ENCODE measurements around the gene FRG2.
"Not testable (repeated sequence)": the region's sequence is repeated elsewhere in the genome, so short reads cannot be mapped to it uniquely, and the experiment has no call there.

Gene FRG2

GRCh38 chr4:190027156-190027555 lies at the start of gene FRG2:
Gene FRG2, minus strand, starts transcription at chr4:190027256. Its CDS starts 52 bp downstream, at chr4:190027204.
- H3K4me3 ChIP-seq (ENCODE audit: low read depth, low read length); DNase-seq (ENCODE audit: low read depth): not testable (repeated sequence)

- not testable (repeated sequence) for DNase-seq (ENCODE audit: low read depth); H3K4me3 ChIP-seq (ENCODE audit: low read depth, low read length)
These were observed 41.3 kb upstream of the FRG2 start for GRCh38 chr4:190068351-190068750.

GRCh38 chr4:190064805-190065204 lies 37.7 kb upstream of the FRG2 start:
- H3K4me3 ChIP-seq (ENCODE audit: low read depth, low read length); DNase-seq (ENCODE audit: low read depth): not testable (repeated sequence)

GRCh38 chr4:190064342-190064741 lies 37.3 kb upstream of the FRG2 start, which contains the start of gene DBET:
Gene DBET, plus strand, starts transcription at chr4:190064502.
- not testable (repeated sequence) for DNase-seq (ENCODE audit: low read depth)

GRCh38 chr4:190058997-190059396 lies 31.9 kb upstream of the FRG2 start:
- not testable (repeated sequence) for DNase-seq (ENCODE audit: low read depth); H3K4me3 ChIP-seq (ENCODE audit: low read depth, low read length)

More at GRCh38 chr4:190064342-190064741, 37.3 kb upstream of the FRG2 start, which contains the start of gene DBET:
- not testable (repeated sequence) for H3K4me3 ChIP-seq (ENCODE audit: low read depth, low read length)

- not testable (repeated sequence) for DNase-seq (ENCODE audit: low read depth); H3K4me3 ChIP-seq (ENCODE audit: low read depth, low read length)
These were observed 22.6 kb upstream of the FRG2 start for GRCh38 chr4:190049378-190050239.

- DNase-seq (ENCODE audit: low read depth) = not testable (repeated sequence)
These were observed 20.6 kb upstream of the FRG2 start for GRCh38 chr4:190047627-190048026.

GRCh38 chr4:190040873-190041272 lies 13.8 kb upstream of the FRG2 start:
- not testable (repeated sequence) for DNase-seq (ENCODE audit: low read depth); H3K4me3 ChIP-seq (ENCODE audit: low read depth, low read length)

More at GRCh38 chr4:190047627-190048026, 20.6 kb upstream of the FRG2 start:
- H3K4me3 ChIP-seq (ENCODE audit: low read depth, low read length) = not testable (repeated sequence)

GRCh38 chr4:190037704-190038388 lies 10.8 kb upstream of the FRG2 start:
- not testable (repeated sequence) for DNase-seq (ENCODE audit: low read depth)

GRCh38 chr4:190031264-190031663 lies 4.2 kb upstream of the FRG2 start:
- not testable (repeated sequence) for H3K4me3 ChIP-seq (ENCODE audit: low read depth, low read length); DNase-seq (ENCODE audit: low read depth)

More at GRCh38 chr4:190037704-190038388, 10.8 kb upstream of the FRG2 start:
- H3K4me3 ChIP-seq (ENCODE audit: low read depth, low read length) = not testable (repeated sequence)

- H3K4me3 ChIP-seq (ENCODE audit: low read depth, low read length); DNase-seq (ENCODE audit: low read depth): not testable (repeated sequence)
These were observed 4.3 kb downstream of the FRG2 start for GRCh38 chr4:190022614-190023281.

- H3K4me3 ChIP-seq (ENCODE audit: low read depth, low read length); DNase-seq (ENCODE audit: low read depth): not testable (repeated sequence)
These were observed 5.1 kb downstream of the FRG2 start for GRCh38 chr4:190021973-190022372.

GRCh38 chr4:190020790-190021717 lies 6.0 kb downstream of the FRG2 start:
- no peak for DNase-seq (ENCODE audit: low read depth)
- H3K4me3 ChIP-seq (ENCODE audit: low read depth, low read length) = no peak overlapping the region
- TF ChIP-seq MYC (IDR thresholded peaks at IDR 0.05; ENCODE audit: low read depth, low read length) = no peak

GRCh38 chr4:190019859-190020463 lies 7.1 kb downstream of the FRG2 start:
- H3K4me3 ChIP-seq (ENCODE audit: low read depth, low read length); DNase-seq (ENCODE audit: low read depth): not testable (repeated sequence)
